ENCODE results near the gene TCF21. TPM values are rescaled to one million over a fixed set of nuclear protein-coding genes. Genes with fewer than 3 reads are reported as not detected.

TCF21 gene
- total and polyA plus RNA-seq, 2 of the 13 experiments (the other 11 are each of a cell fraction or from before 2014, with no cell fraction given) = not detected

DNA sequence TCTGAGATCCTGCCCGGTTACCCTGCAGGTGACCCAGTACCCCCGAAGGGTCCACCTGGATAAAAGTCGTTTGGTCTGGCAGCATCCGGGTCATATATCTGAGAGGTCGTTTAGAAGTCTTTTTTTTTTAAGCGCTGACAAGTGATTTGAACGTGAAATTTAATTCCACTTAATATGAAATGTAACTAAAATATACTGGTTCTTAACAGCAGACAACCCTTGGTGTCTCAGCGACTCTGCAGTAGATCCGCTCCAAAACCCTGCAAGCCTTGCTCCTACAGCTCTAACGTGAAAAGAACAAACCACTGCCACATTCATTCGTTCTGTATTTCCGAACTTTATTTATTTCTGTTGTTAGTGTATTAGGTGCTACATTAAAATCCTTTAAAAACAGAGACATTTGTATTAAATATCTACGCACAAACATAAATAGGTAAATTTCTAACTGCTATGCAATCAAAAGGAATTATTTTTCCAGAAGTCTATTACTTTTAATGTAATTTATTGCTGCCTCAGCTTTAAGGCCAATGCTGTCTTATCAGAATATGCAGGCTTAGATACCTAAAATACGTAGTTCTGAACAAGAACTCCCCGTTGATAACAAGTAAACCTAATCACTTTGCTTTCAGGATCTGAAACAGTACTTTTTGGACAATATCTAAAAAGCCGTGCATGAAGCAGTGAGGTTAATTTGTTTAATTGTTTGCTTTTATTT is 33.5 kb upstream of the TCF21 start:
- H2AFZ ChIP-seq (ENCODE audit: low read length) = no peak overlapping the region
- no peaks in the 10 kb centered on the region for H4K20me1 ChIP-seq (ENCODE audit: insufficient read depth, low read length)
- no TSS peak for BruUV-seq (replicated peaks)
- H3K4me3 ChIP-seq (replicated peaks in 1 of 3; ENCODE audit: insufficient read depth in 1 of 3, low read depth in 2 of 3, low read length in 3 of 3) = peak overlapping the region in 1 of 3 experiments; percentile 52; a peak in 1 of 6 replicates
- FAIRE-seq (no peak), DNase-seq (ENCODE audit: low spot score) (no peak), ATAC-seq (peak; percentile 25; the same call in 1 of the 3 replicates)
- no peak overlapping the region for H3K27ac ChIP-seq (ENCODE audit: extremely low read length, insufficient read depth, low read length)
- H3K79me2 ChIP-seq (ENCODE audit: insufficient read depth, low read length) = no peaks in the 10 kb centered on the region
- no peaks in the 10 kb centered on the region for H3K36me3 ChIP-seq (replicated peaks in 1 of 2; ENCODE audit: control insufficient read depth in 1 of 2, insufficient read depth in 2 of 2, low read length in 2 of 2)
- H3K9me3 ChIP-seq (ENCODE audit: low read length) = no peaks in the 10 kb centered on the region
- intact Hi-C loops (cut with micrococcal nuclease; ENCODE audit: unreplicated experiment) (no loop called here), in situ Hi-C loops (cut with HindIII; ENCODE audit: extremely low pct_ligation_motif_present, low pct_unique_long_range_greater_than_20kb) (no loop called here)
- CTCF ChIA-PET (ENCODE audit: low intra/inter-chr PET ratio, low total read pairs) = no interaction called here
- peak overlapping the region; percentile 62 for H3K4me2 ChIP-seq (ENCODE audit: low read depth, low read length)
- TF ChIP-seq MAFF (IDR thresholded peaks at IDR 0.05; ENCODE audit: low read depth, low read length) (peak; percentile 61), MAFK (conservative IDR thresholded peaks at IDR 0.05 in 1 of 2, IDR thresholded peaks at IDR 0.05 in 1 of 2; ENCODE audit: low read length in 2 of 2) (peak; percentile 57 to 75; a peak in 3 of 4 replicates), MTF2 (CRISPR knock-in tag; IDR thresholded peaks at IDR 0.05; ENCODE audit: borderline replicate concordance) (no peak), CBX2 (IDR thresholded peaks at IDR 0.05; ENCODE audit: low read depth, low read length) (peak; percentile 28; the same call in 1 of the 2 replicates), CBX2 (CRISPR knock-in tag; IDR thresholded peaks at IDR 0.05; ENCODE audit: low read depth) (no peak), FIP1L1 (IDR thresholded peaks at IDR 0.05; ENCODE audit: borderline replicate concordance, insufficient read depth, low read depth, low read length) (no peak), ZNF451 (CRISPR knock-in tag; IDR thresholded peaks at IDR 0.05) (no peak)
- H3K4me1 ChIP-seq (ENCODE audit: insufficient read depth, low read length) = 0 out of 2 replicates have a peak, but pooled peaks cover 6% of the 10 kb centered on the region
- 24% methylated on average over 15 of the region's 16 CpGs for WGBS (ENCODE audit: low lambda C conversion rate)
- H3K9ac ChIP-seq (ENCODE audit: insufficient read depth, low read depth, low read length) = no peak overlapping the region
- POLR2A ChIA-PET = no interaction called here
- H3K27me3 ChIP-seq (ENCODE audit: control insufficient read depth in 1 of 2, insufficient read depth in 2 of 2, low read length in 2 of 2) = peaks cover 1 to 28% of the 10 kb centered on the region in 2 experiments; a peak in 3 of 5 replicates

DNA sequence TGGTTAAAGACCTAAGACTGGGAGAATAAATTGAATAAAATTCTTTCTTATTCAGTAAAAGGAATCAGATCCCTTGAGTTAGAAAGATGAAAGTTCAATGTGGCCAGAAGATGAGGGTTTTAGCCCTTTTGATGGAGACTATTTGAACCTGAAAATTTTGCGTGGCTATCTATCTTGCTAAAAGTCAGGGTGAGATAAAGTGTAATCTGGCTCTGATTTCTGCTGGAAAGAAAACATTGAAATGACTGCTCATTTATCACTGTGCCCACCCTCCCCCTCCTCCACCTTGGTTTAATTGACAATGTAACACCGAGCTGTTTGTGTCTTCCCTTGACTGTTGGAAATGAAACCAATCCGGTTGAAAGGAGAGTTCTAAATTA is 32.9 kb upstream of the TCF21 start:
- Histone ChIP-seq H3K4me3 (replicated peaks in 1 of 3; ENCODE audit: insufficient read depth in 1 of 3, low read depth in 2 of 3, low read length in 3 of 3) (no peak overlapping the region), H3K36me3 (replicated peaks in 1 of 2; ENCODE audit: control insufficient read depth in 1 of 2, insufficient read depth in 2 of 2, low read length in 2 of 2) (no peaks in the 10 kb centered on the region), H3K27ac (ENCODE audit: extremely low read length, insufficient read depth, low read length) (no peak overlapping the region), H3K27me3 (ENCODE audit: control insufficient read depth in 1 of 2, insufficient read depth in 2 of 2, low read length in 2 of 2) (peaks cover 1 to 28% of the 10 kb centered on the region in 2 experiments; a peak in 3 of 5 replicates), H3K4me2 (ENCODE audit: low read depth, low read length) (no peak overlapping the region), H3K9me3 (ENCODE audit: low read length) (no peaks in the 10 kb centered on the region), H3K4me1 (ENCODE audit: insufficient read depth, low read length) (0 out of 2 replicates have a peak, but pooled peaks cover 6% of the 10 kb centered on the region), H3K9ac (ENCODE audit: insufficient read depth, low read depth, low read length) (no peak overlapping the region), H4K20me1 (ENCODE audit: insufficient read depth, low read length) (no peaks in the 10 kb centered on the region), H2AFZ (ENCODE audit: low read length) (no peak overlapping the region), H3K79me2 (ENCODE audit: insufficient read depth, low read length) (no peaks in the 10 kb centered on the region)
- intact Hi-C loops (cut with micrococcal nuclease; ENCODE audit: unreplicated experiment) (no loop called here), in situ Hi-C loops (cut with HindIII; ENCODE audit: extremely low pct_ligation_motif_present, low pct_unique_long_range_greater_than_20kb) (no loop called here)
- ChIA-PET CTCF (ENCODE audit: low intra/inter-chr PET ratio, low total read pairs) (no interaction called here), POLR2A (no interaction called here)
- DNase-seq (ENCODE audit: low spot score) (no peak), ATAC-seq (no peak), FAIRE-seq (no peak)
- no TSS peak for BruUV-seq (replicated peaks)
- 23% methylated on average over 3 of the region's 3 CpGs for WGBS (ENCODE audit: low lambda C conversion rate)
- no peak for TF ChIP-seq ZNF605 (CRISPR knock-in tag; IDR thresholded peaks at IDR 0.05)
- TF ChIP-seq KDM6A (CRISPR knock-in tag; IDR thresholded peaks at IDR 0.05; ENCODE audit: low read depth) = no peak
- no peak for TF ChIP-seq SRY (CRISPR knock-in tag; IDR thresholded peaks at IDR 0.05)
- no peak for TF ChIP-seq MAFF (IDR thresholded peaks at IDR 0.05; ENCODE audit: low read depth, low read length)
- TF ChIP-seq, protein P1, sequence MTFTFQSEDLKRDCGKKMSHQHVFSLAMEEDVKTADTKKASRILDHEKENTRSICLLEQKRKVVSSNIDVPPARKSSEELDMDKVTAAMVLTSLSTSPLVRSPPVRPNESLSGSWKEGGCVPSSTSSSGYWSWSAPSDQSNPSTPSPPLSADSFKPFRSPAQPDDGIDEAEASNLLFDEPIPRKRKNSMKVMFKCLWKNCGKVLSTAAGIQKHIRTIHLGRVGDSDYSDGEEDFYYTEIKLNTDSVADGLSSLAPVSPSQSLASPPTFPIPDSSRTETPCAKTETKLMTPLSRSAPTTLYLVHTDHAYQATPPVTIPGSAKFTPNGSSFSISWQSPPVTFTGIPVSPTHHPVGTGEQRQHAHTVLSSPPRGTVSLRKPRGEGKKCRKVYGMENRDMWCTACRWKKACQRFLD (CRISPR knock-in tag; IDR thresholded peaks at IDR 0.05; ENCODE audit: borderline replicate concordance) = no peak
- TF ChIP-seq ZBTB39 (CRISPR knock-in tag; IDR thresholded peaks at IDR 0.05) = no peak
- TF ChIP-seq MXI1 (IDR thresholded peaks at IDR 0.05; ENCODE audit: borderline replicate concordance, low read depth, low read length) = no peak
- no peak for TF ChIP-seq LCORL (IDR thresholded peaks at IDR 0.05)
- TF ChIP-seq LCORL (CRISPR knock-in tag; IDR thresholded peaks at IDR 0.05) = no peak
- TF ChIP-seq SOX5 (CRISPR knock-in tag; IDR thresholded peaks at IDR 0.05; ENCODE audit: borderline replicate concordance) = no peak
